WTC11 (cell line): ENCODE data around the gene TSEN2. TPM values are rescaled to one million over a fixed set of nuclear protein-coding genes. Genes with fewer than 3 reads are reported as not detected.
"Not testable (repeated sequence)": the region's sequence is repeated elsewhere in the genome, so short reads cannot be mapped to it uniquely, and the experiment has no call there.

Source experiments
- ATAC-seq: fragments of 200-7000 bp; cut with Tn5 transposase; 2 replicates; pipeline ENCODE4 v1.10.0; 2021; ENCODE audit warnings: mild to moderate bottlenecking, moderate library complexity
- CTCF ChIA-PET: fragments of 300-600 bp; sonication (Branson Sonifier 250); formaldehyde crosslinking; loops from one replicate; lab custom pipeline; 2021; ENCODE audit warnings: antibody characterized with exemption; lab: Charles Lee
- POLR2A ChIA-PET: fragments of 350-600 bp; sonication (Branson Sonifier 250); formaldehyde crosslinking; loops from one replicate; lab custom pipeline; 2021; ENCODE audit warnings: antibody characterized with exemption; lab: Charles Lee
- DNase-seq: peaks from one replicate; pipeline ENCODE4 v3.0.0; 2021; ENCODE audit warnings: low spot score
- H3K27ac Mint-ChIP-seq: 2 replicates; pipeline ENCODE4 v1.8.0; 2021; ENCODE audit warnings: mixed read lengths
- H3K27me3 Mint-ChIP-seq: 2 replicates; pipeline ENCODE4 v1.8.0; 2021; ENCODE audit warnings: low read depth, mild to moderate bottlenecking, moderate library complexity, mixed read lengths
- H3K36me3 Mint-ChIP-seq: 2 replicates; pipeline ENCODE4 v1.8.0; 2021; ENCODE audit warnings: mixed read lengths
- H3K4me1 Mint-ChIP-seq: 2 replicates; pipeline ENCODE4 v1.8.0; 2022; ENCODE audit warnings: mixed read lengths
- H3K4me3 Mint-ChIP-seq: 2 replicates; pipeline ENCODE4 v1.8.0; 2021; ENCODE audit warnings: mild to moderate bottlenecking, moderate library complexity, mixed read lengths
- H3K9me3 Mint-ChIP-seq: 2 replicates; pipeline ENCODE4 v1.8.0; 2021; ENCODE audit warnings: mixed read lengths
- CBFB ChIP-seq: sonication (generic); formaldehyde crosslinking; IDR thresholded peaks from 2 replicates; pipeline ENCODE4 v1.8.1; 2022; ENCODE audit warnings: mild to moderate bottlenecking, low read depth, missing genetic modification reagents
- GTF2I ChIP-seq: fragments of 250-450 bp; sonication (Bioruptor Pico); conservative IDR thresholded peaks from 2 replicates; pipeline ENCODE4 v1.4.0; 2021; ENCODE audit warnings: mild to moderate bottlenecking
- IRF2 ChIP-seq: sonication (generic); formaldehyde crosslinking; IDR thresholded peaks from 2 replicates; pipeline ENCODE4 v1.8.0; 2022; ENCODE audit warnings: low read depth, missing genetic modification reagents, borderline replicate concordance
- JAZF1 ChIP-seq: fragments of 250-450 bp; sonication (Bioruptor Pico); IDR thresholded peaks from 2 replicates; pipeline ENCODE4 v1.9.0; 2021; ENCODE audit warnings: moderate library complexity, mild to moderate bottlenecking, inconsistent platforms
- JUN ChIP-seq: sonication (generic); formaldehyde crosslinking; IDR thresholded peaks from 2 replicates; pipeline ENCODE4 v1.8.0; 2023; ENCODE audit warnings: mild to moderate bottlenecking, missing genetic modification reagents
- NFATC4 ChIP-seq: fragments of 250-450 bp; sonication (Bioruptor Pico); IDR thresholded peaks from 2 replicates; pipeline ENCODE4 v1.9.0; 2021; ENCODE audit warnings: mild to moderate bottlenecking
- NFYB ChIP-seq: sonication (generic); formaldehyde crosslinking; conservative IDR thresholded peaks from 2 replicates; pipeline ENCODE4 v1.8.0; 2022; ENCODE audit warnings: low read depth, missing genetic modification reagents
- PRRX2 ChIP-seq: fragments of 250-450 bp; sonication (Bioruptor Pico); IDR thresholded peaks from 2 replicates; pipeline ENCODE4 v1.8.0; 2021; ENCODE audit warnings: mild to moderate bottlenecking
- RORB ChIP-seq: fragments of 250-450 bp; sonication (Bioruptor Pico); IDR thresholded peaks from 2 replicates; pipeline ENCODE4 v1.9.0; 2021; ENCODE audit warnings: mild to moderate bottlenecking
- ZBTB21 ChIP-seq: sonication (generic); formaldehyde crosslinking; IDR thresholded peaks from 2 replicates; pipeline ENCODE4 v1.8.1; 2023; ENCODE audit warnings: mild to moderate bottlenecking, missing genetic modification reagents, borderline replicate concordance
- ZNF121 ChIP-seq: sonication (generic); formaldehyde crosslinking; IDR thresholded peaks from 2 replicates; pipeline ENCODE4 v1.8.0; 2023; ENCODE audit warnings: missing genetic modification reagents
- ZNF317 ChIP-seq: sonication (generic); formaldehyde crosslinking; IDR thresholded peaks from 2 replicates; pipeline ENCODE4 v1.8.1; 2023; ENCODE audit warnings: low read depth, mild to moderate bottlenecking, moderate library complexity, missing genetic modification reagents, borderline replicate concordance
- total RNA-seq: library from RNA; stranded (reverse); gene quantifications from 3 replicates; pipeline ENCODE4 v1.2.3, GENCODE V29; 2021
- TF ChIP-seq, protein P1 (sequence below): sonication (generic); formaldehyde crosslinking; IDR thresholded peaks from 2 replicates; pipeline ENCODE4 v1.8.0; 2022; ENCODE audit warnings: mild to moderate bottlenecking, missing genetic modification reagents
- TF ChIP-seq, protein P2 (sequence below): sonication (generic); formaldehyde crosslinking; IDR thresholded peaks from 2 replicates; pipeline ENCODE4 v1.8.1; 2023; ENCODE audit warnings: mild to moderate bottlenecking, missing genetic modification reagents
- TF ChIP-seq, protein P3 (sequence below): sonication (generic); formaldehyde crosslinking; IDR thresholded peaks from 2 replicates; pipeline ENCODE4 v1.8.0; 2022; ENCODE audit warnings: mild to moderate bottlenecking, missing genetic modification reagents
- TF ChIP-seq, protein P4 (sequence below): fragments of 200-600 bp; IDR thresholded peaks from 2 replicates; pipeline ENCODE4 v1.8.0; 2022; ENCODE audit warnings: antibody characterized with exemption
- TF ChIP-seq, protein P5 (sequence below): sonication (generic); formaldehyde crosslinking; IDR thresholded peaks from 2 replicates; pipeline ENCODE4 v1.8.1; 2023; ENCODE audit warnings: mild to moderate bottlenecking, missing genetic modification reagents, moderate library complexity
- TF ChIP-seq, protein P6 (sequence below): sonication (generic); formaldehyde crosslinking; IDR thresholded peaks from 2 replicates; pipeline ENCODE4 v1.8.1; 2022; ENCODE audit warnings: mild to moderate bottlenecking, missing genetic modification reagents, moderate library complexity, borderline replicate concordance
- TF ChIP-seq, protein P7 (sequence below): sonication (generic); formaldehyde crosslinking; IDR thresholded peaks from 2 replicates; pipeline ENCODE4 v1.8.0; 2023; ENCODE audit warnings: missing genetic modification reagents
- TF ChIP-seq, protein P8 (sequence below): fragments of 250-450 bp; sonication (Bioruptor Pico); conservative IDR thresholded peaks from 2 replicates; pipeline ENCODE4 v1.9.0; 2021; ENCODE audit warnings: mild to moderate bottlenecking

Gene TSEN2
- total RNA-seq, 1 experiment from 2014 or later: 21.1 TPM

DNA sequence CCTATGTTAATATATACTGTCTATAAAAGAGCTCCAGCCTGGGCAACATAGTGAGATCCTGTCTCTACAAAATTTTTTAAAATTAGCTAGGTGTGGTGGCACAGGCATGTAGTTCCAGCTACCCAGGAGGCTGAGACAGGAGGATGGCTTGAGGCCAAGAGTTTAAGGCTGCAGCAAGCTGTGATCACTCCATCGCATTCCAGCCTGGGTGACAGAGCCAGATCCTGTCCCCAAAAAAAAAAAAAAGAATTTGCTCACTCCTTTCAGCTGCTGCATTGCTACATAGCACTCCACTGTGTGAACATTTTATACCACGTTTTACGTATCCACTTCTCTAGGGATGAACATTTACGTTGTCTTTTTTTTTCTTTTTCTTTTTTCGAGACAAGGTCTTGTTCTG is 6.0 kb upstream of the TSEN2 start (continued):
- TF ChIP-seq, protein P1, sequence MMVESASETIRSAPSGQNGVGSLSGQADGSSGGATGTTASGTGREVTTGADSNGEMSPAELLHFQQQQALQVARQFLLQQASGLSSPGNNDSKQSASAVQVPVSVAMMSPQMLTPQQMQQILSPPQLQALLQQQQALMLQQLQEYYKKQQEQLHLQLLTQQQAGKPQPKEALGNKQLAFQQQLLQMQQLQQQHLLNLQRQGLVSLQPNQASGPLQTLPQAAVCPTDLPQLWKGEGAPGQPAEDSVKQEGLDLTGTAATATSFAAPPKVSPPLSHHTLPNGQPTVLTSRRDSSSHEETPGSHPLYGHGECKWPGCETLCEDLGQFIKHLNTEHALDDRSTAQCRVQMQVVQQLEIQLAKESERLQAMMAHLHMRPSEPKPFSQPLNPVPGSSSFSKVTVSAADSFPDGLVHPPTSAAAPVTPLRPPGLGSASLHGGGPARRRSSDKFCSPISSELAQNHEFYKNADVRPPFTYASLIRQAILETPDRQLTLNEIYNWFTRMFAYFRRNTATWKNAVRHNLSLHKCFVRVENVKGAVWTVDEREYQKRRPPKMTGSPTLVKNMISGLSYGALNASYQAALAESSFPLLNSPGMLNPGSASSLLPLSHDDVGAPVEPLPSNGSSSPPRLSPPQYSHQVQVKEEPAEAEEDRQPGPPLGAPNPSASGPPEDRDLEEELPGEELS (CRISPR knock-in tag): no peak
- TF ChIP-seq RORB (CRISPR knock-in tag) (no peak), NFATC4 (CRISPR knock-in tag) (no peak), JAZF1 (no peak)
- TF ChIP-seq, protein P2, sequence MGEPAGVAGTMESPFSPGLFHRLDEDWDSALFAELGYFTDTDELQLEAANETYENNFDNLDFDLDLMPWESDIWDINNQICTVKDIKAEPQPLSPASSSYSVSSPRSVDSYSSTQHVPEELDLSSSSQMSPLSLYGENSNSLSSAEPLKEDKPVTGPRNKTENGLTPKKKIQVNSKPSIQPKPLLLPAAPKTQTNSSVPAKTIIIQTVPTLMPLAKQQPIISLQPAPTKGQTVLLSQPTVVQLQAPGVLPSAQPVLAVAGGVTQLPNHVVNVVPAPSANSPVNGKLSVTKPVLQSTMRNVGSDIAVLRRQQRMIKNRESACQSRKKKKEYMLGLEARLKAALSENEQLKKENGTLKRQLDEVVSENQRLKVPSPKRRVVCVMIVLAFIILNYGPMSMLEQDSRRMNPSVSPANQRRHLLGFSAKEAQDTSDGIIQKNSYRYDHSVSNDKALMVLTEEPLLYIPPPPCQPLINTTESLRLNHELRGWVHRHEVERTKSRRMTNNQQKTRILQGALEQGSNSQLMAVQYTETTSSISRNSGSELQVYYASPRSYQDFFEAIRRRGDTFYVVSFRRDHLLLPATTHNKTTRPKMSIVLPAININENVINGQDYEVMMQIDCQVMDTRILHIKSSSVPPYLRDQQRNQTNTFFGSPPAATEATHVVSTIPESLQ (CRISPR knock-in tag): no peak

DNA sequence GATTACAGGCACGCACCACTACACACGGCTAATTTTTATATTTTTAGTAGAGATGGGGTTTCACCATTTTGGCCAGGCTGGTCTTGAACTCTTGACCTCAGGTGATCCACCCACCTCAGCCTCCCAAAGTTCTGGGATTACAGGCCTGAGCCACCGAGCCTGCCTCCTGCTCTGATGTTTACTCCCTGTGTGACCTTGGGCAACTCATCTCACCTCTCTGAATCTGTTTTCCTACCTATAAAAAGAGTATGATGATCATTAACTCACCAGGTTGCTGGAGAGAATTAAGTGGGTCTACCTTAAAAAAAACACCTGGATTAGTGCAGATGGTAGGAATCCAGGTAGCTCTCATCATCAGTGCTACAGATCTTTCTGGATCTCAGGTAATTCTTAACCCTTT is 5.1 kb upstream of the TSEN2 start:
- H3K9me3 Mint-ChIP-seq, DNase-seq, H3K4me3 Mint-ChIP-seq, ATAC-seq, H3K27ac Mint-ChIP-seq, H3K36me3 Mint-ChIP-seq, H3K27me3 Mint-ChIP-seq, POLR2A ChIA-PET: not testable (repeated sequence)
- CTCF ChIA-PET: interaction anchor here (0.6 to 2.5 kb wide), 47 partner anchors 9 to 1057 kb away, joined by 3 to 49 read pairs (median 5); partner anchors contain the start of genes MKRN2OS and PPARG
- peaks cover 12% of the 10 kb centered on the region for H3K4me1 Mint-ChIP-seq

DNA sequence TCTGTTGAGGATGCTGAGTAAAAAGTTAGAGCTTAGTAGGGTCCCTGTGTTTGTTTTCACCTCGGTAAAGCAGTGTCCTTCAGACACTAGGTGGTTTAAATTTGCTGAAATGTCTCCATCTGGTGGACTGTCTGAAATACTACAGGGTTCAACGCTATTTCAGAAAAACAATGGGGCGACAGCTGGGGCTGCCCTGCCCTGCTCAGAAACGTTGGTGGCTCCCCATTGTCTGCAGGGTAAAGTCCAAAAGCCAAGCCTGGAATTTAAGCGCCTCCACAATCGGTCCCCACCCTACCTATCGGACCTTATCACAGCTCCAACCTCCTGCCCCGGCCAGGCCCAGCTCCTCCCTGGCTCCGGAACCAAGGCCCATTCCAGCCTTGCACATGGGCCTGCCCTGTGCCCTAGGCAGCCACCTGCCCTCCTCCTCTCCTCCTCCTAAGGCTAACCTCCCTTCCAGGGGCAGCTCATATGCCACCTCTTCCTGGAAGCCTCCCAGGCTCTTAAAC is 4.3 kb upstream of the TSEN2 start:
- Mint-ChIP-seq H3K27ac (no peak overlapping the region), H3K27me3 (no peaks in the 10 kb centered on the region; the same call in 1 of the 2 replicates)
- POLR2A ChIA-PET: interaction anchor here (0.5 kb wide), 1 partner anchor 27 kb away, joined by 3 read pairs; no protein-coding TSS in a partner anchor
- TF ChIP-seq ZNF121 (CRISPR knock-in tag) (no peak), CBFB (CRISPR knock-in tag) (no peak), JUN (CRISPR knock-in tag) (no peak), PRRX2 (CRISPR knock-in tag) (no peak), RORB (CRISPR knock-in tag) (no peak), IRF2 (CRISPR knock-in tag) (no peak), NFYB (CRISPR knock-in tag) (no peak), GTF2I (CRISPR knock-in tag) (0 out of 2 replicates have a peak, but pooled peaks have one; percentile 4), ZBTB21 (CRISPR knock-in tag) (no peak), ZNF317 (CRISPR knock-in tag) (no peak)
- TF ChIP-seq, protein P3, sequence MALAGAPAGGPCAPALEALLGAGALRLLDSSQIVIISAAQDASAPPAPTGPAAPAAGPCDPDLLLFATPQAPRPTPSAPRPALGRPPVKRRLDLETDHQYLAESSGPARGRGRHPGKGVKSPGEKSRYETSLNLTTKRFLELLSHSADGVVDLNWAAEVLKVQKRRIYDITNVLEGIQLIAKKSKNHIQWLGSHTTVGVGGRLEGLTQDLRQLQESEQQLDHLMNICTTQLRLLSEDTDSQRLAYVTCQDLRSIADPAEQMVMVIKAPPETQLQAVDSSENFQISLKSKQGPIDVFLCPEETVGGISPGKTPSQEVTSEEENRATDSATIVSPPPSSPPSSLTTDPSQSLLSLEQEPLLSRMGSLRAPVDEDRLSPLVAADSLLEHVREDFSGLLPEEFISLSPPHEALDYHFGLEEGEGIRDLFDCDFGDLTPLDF: no peak
- TF ChIP-seq, protein P4, sequence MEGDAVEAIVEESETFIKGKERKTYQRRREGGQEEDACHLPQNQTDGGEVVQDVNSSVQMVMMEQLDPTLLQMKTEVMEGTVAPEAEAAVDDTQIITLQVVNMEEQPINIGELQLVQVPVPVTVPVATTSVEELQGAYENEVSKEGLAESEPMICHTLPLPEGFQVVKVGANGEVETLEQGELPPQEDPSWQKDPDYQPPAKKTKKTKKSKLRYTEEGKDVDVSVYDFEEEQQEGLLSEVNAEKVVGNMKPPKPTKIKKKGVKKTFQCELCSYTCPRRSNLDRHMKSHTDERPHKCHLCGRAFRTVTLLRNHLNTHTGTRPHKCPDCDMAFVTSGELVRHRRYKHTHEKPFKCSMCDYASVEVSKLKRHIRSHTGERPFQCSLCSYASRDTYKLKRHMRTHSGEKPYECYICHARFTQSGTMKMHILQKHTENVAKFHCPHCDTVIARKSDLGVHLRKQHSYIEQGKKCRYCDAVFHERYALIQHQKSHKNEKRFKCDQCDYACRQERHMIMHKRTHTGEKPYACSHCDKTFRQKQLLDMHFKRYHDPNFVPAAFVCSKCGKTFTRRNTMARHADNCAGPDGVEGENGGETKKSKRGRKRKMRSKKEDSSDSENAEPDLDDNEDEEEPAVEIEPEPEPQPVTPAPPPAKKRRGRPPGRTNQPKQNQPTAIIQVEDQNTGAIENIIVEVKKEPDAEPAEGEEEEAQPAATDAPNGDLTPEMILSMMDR: peak; percentile 72
- TF ChIP-seq, protein P5, sequence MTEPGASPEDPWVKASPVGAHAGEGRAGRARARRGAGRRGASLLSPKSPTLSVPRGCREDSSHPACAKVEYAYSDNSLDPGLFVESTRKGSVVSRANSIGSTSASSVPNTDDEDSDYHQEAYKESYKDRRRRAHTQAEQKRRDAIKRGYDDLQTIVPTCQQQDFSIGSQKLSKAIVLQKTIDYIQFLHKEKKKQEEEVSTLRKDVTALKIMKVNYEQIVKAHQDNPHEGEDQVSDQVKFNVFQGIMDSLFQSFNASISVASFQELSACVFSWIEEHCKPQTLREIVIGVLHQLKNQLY (CRISPR knock-in tag): no peak
- TF ChIP-seq, protein P6, sequence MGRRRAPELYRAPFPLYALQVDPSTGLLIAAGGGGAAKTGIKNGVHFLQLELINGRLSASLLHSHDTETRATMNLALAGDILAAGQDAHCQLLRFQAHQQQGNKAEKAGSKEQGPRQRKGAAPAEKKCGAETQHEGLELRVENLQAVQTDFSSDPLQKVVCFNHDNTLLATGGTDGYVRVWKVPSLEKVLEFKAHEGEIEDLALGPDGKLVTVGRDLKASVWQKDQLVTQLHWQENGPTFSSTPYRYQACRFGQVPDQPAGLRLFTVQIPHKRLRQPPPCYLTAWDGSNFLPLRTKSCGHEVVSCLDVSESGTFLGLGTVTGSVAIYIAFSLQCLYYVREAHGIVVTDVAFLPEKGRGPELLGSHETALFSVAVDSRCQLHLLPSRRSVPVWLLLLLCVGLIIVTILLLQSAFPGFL (CRISPR knock-in tag): no peak
- TF ChIP-seq, protein P7, sequence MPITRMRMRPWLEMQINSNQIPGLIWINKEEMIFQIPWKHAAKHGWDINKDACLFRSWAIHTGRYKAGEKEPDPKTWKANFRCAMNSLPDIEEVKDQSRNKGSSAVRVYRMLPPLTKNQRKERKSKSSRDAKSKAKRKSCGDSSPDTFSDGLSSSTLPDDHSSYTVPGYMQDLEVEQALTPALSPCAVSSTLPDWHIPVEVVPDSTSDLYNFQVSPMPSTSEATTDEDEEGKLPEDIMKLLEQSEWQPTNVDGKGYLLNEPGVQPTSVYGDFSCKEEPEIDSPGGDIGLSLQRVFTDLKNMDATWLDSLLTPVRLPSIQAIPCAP (CRISPR knock-in tag): no peak
- TF ChIP-seq, protein P8, sequence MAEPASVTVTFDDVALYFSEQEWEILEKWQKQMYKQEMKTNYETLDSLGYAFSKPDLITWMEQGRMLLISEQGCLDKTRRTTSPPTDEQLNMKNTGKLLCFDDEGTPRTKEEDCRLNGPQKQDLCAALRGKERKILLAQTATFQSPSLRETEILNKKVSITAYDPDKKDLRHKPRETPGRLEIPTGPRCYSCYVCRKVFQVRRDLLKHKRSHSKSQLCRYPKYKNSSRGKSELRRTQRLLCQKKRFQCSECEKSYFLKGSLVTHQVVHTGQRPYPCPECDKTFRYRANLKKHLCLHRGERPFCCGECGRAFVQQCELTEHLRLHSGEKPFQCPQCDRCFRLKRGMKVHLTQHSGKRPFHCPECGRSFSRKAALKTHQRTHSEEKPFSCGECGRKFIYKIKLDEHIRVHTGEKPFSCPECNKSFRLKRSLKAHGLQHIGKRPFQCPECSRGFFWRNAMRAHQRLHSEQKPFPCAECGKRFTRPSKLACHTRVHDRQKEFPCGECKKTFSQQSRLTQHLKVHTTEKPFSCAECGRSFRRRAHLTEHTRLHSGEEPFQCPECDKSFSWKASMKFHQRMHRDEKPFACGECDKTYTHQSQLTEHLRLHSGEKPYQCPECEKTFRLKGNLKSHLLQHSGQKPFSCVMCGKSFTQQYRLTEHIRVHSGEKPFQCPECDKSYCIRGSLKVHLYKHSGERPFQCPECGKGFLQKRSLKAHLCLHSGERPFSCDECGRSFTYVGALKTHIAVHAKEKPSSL: no peak

More for the DNA sequence above, 4.3 kb upstream of the TSEN2 start:
- CTCF ChIA-PET: interaction anchor here (0.5 to 2.5 kb wide), 53 partner anchors 9 to 581 kb away, joined by 3 to 49 read pairs (median 4); partner anchors contain the start of genes MKRN2OS and PPARG
- Mint-ChIP-seq H3K36me3 (no peaks in the 10 kb centered on the region), H3K9me3 (no peaks in the 10 kb centered on the region), H3K4me3 (no peak overlapping the region), H3K4me1 (peaks cover 14% of the 10 kb centered on the region)
- ATAC-seq (peak; percentile 71), DNase-seq (peak; percentile 32)
